GM18526 (cell line): ENCODE measurements around the gene NAV2.

Experiments
- POLR2A ChIP-seq: IDR thresholded peaks from 3 replicates; pipeline ENCODE4 v1.6.1; 2011; ENCODE audit not compliant: insufficient read length; ENCODE audit errors: extremely low read depth

Gene NAV2

GRCh38 chr11:19929147-19929546 lies 216.5 kb downstream of the NAV2 start:
- TF ChIP-seq POLR2A: no peak

DNA sequence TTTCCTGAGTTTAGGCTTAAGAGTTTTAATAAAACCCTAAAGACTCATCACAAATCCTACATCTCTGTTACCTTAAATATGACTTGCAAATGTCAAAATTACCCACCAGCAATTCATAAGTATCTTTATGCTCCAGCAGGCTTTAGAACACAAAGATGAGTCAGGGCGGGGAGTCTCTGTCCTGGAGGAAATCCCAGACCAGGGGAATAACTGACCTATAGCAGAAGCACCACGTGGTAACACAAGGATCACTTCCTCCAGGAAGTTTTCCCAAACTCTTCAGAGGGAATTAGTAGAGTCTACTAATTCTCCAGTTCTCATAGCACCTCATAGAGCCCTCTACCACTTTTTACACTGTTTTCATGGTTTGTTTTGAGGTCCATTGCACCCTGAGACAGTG lies 217.0 kb downstream of the NAV2 start:
- no peak for TF ChIP-seq POLR2A

- TF ChIP-seq POLR2A: no peak
These were observed 218.6 kb downstream of the NAV2 start for GRCh38 chr11:19931141-19931770.

DNA sequence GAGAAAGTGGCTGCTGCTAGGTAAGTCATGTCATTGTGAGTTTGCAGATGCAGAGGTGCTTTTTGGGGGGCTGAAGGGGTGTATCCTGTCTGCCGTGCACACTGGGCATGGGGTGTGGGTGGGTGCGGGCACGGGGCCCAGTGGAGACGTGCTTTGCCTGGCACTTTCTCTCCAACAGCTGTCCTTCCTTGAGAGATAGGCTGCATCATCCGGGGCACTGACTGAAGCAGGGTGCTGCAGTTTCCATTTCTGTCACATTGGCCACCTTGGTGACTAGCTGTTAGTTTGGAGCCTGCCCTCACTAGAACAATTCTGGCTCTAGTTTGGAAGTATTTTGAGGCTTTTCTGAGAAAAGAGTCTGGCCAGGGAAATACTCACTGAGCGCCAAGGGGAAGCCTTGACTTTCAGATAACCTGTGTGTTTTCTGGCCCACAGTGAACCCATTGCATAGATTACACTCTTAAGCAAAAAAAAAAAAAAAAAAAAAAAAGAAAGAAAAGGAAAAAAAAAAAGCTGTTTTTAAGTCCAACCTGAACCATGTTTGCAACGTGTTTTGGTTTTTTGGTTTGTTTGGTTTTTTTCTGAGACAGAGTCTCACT lies 219.2 kb downstream of the NAV2 start:
- no peak for TF ChIP-seq POLR2A

DNA sequence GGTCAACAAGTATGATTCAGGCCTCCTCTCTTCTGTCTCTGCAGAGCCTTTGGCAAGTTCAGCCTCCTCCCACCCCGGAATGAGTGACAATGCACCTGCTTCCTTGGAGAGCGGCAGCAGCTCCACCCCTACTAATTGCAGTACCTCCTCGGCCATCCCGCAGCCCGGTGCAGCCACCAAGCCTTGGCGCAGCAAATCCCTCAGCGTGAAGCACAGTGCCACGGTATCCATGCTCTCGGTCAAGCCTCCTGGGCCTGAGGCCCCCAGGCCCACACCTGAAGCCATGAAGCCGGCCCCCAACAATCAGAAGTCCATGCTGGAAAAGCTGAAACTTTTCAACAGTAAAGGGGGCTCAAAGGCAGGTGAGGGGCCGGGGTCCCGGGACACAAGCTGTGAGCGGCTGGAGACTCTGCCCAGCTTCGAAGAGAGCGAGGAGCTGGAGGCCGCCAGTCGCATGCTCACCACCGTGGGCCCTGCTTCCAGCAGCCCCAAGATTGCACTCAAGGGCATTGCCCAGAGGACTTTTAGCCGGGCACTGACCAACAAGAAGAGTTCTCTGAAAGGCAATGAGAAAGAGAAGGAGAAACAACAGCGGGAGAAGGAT lies 220.6 kb downstream of the NAV2 start:
- TF ChIP-seq POLR2A: no peak

GRCh38 chr11:19933801-19934488 lies 221.3 kb downstream of the NAV2 start:
- TF ChIP-seq POLR2A: no peak

DNA sequence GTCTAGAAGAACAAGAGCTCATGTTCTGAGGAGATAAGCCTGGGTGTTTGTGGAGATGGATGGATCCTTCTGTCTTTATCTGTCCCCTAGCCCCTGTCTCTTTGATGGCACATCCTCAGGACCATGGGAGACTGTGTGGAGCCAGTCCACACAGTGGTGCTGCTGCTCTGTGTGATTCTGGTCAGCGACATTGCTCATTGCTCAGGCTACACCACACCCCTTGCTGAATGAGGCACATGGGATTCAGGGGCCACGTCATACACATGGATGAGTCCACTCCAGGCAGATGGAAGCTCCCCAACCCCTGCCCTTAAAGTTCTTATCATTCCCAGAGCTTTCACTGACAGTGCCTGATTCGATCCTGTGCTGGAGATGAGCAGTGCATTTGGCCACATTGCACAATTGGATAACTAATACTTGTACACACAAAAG lies 222.2 kb downstream of the NAV2 start:
- no peak for TF ChIP-seq POLR2A

DNA sequence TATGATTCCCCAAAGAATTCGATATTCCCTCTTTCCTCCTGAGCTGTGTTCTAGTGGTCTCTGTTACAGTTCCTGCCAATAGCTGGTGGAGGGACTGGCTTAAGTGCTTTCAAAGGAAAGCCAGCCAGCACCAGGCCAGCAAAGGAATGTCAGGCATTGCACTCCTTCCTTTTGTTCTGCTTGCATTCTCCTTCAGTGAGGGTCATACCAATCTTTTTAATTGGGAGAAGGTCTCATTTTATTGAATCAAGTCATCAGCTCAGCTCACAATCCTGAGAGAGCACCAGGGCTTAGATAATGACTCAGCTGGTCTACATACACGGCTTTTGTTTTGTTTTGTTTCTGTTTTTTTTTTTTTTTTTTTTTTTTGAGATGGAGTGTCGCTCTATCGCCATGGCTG lies 222.9 kb downstream of the NAV2 start:
- no peak for TF ChIP-seq POLR2A

GRCh38 chr11:19936461-19936860 lies 223.8 kb downstream of the NAV2 start:
- no peak for TF ChIP-seq POLR2A

GRCh38 chr11:19938169-19938856 lies 225.7 kb downstream of the NAV2 start:
- no peak for TF ChIP-seq POLR2A

- no peak for TF ChIP-seq POLR2A
These were observed 226.2 kb downstream of the NAV2 start for GRCh38 chr11:19938866-19939265.

DNA sequence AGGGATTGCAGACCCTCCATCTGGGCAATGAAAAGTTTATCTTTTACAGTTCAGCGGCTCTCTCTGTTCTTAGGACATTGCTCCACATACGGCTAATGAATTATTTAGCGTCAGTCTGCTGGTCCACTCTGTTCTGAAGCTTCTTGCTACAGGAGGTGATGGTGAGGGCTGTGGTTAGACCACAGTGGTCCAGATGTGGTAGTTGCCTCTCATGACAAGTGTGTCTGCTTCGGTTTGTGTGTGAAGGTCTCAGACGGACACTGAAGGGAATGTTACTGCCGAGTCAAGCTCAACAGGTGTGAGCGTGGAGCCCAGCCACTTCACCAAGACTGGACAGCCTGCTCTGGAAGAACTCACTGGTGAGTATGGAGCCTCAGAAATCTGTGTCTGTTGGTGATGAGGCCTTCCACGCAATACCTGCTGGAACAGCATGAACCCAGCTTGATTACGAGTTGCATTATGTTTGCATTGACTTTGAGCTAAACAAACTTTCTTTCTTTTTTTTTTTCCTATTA lies 226.8 kb downstream of the NAV2 start:
- TF ChIP-seq POLR2A: no peak

DNA sequence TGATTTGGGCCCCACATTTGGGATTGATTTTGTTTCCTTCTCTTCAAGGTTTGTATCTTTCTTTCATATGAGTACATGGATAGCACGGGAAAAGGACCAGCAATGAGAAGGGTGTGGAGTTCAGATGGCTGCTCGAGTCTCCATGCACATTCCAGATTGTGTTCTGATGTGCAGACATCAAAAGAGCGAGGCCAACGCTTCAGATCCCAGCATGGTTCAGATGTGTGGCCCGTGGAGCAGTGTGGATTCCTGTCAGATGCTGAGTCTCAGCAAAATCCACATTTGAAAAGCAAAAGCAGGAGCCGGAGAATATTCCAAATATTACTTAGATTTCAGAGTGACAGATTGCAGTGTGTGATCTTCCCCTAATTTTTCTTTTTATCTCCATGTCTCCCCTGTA lies 228.2 kb downstream of the NAV2 start:
- no peak for TF ChIP-seq POLR2A

DNA sequence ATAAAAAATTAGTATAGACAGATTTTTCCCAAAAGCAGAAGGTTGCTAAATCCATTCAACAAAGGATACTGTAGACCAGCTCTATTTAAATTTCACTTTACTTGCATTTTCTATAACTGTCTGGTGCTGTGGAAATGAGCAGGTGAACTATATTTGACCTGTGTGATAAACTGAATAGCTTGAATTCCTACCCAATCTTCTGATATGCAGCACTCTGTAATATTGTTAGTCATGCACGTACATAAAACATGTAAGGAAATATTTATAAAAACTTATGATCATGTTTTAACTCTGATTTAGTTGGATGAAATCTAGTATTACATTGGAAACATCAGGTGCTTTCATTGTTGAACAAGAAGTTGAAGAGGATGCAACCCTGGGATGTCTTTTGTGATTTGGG lies 234.0 kb downstream of the NAV2 start:
- TF ChIP-seq POLR2A: no peak

- TF ChIP-seq POLR2A: no peak
These were observed 235.0 kb downstream of the NAV2 start for GRCh38 chr11:19947537-19948114.
